GM11168 (cell line): Measurements from ENCODE around the gene CSNK2A2.

ENCODE experiments used
- in situ Hi-C: fragments of 300-500 bp; cut with MboI; formaldehyde crosslinking; loops from one replicate; pipeline ENCODE4 v1.12.0; 2022; ENCODE audit warnings: low sequenced_read_pairs; ENCODE audit not compliant: unreplicated experiment

Gene CSNK2A2

GRCh38 chr16:58198022-58198683 is at the start of gene CSNK2A2:
TSS of gene CSNK2A2 (minus strand) at chr16:58198106. CDS start at chr16:58197736, 370 bp downstream.
- in situ Hi-C loops = no loop called here

- in situ Hi-C loops = no loop called here
Observed at GRCh38 chr16:58243528-58244004, 45.7 kb upstream of the CSNK2A2 start.

GRCh38 chr16:58236831-58237230 is 38.9 kb upstream of the CSNK2A2 start:
- in situ Hi-C loops = no loop called here

- in situ Hi-C loops = no loop called here
Observed at GRCh38 chr16:58236231-58236690, 38.4 kb upstream of the CSNK2A2 start.

- in situ Hi-C loops = no loop called here
Observed at GRCh38 chr16:58235663-58236062, 37.8 kb upstream of the CSNK2A2 start.

GRCh38 chr16:58234831-58235595 is 37.1 kb upstream of the CSNK2A2 start:
- in situ Hi-C loops = no loop called here

DNA sequence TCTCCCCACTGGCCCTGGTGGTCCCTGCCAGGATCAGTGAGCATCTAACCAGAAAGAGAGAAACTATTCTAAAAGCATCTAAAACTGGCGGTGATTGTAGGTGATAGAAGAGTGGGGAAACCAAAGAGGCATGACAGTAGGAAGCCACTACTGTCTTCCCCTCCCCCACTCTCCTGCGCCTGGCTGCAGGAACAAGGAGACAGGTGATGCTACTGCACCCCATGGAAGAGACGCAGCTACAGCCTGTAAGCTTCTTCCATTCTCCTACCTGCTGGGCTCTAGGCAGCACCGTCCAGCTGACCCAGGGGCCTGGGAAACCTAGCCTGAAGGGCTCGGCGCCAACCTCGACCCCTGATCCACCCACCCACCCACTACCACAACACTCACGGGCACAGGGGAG is 32.4 kb upstream of the CSNK2A2 start:
- in situ Hi-C loops = no loop called here

- in situ Hi-C loops = no loop called here
Observed at GRCh38 chr16:58226790-58227189, 28.9 kb upstream of the CSNK2A2 start.

- in situ Hi-C loops = no loop called here
Observed at GRCh38 chr16:58225965-58226602, 28.2 kb upstream of the CSNK2A2 start.

DNA sequence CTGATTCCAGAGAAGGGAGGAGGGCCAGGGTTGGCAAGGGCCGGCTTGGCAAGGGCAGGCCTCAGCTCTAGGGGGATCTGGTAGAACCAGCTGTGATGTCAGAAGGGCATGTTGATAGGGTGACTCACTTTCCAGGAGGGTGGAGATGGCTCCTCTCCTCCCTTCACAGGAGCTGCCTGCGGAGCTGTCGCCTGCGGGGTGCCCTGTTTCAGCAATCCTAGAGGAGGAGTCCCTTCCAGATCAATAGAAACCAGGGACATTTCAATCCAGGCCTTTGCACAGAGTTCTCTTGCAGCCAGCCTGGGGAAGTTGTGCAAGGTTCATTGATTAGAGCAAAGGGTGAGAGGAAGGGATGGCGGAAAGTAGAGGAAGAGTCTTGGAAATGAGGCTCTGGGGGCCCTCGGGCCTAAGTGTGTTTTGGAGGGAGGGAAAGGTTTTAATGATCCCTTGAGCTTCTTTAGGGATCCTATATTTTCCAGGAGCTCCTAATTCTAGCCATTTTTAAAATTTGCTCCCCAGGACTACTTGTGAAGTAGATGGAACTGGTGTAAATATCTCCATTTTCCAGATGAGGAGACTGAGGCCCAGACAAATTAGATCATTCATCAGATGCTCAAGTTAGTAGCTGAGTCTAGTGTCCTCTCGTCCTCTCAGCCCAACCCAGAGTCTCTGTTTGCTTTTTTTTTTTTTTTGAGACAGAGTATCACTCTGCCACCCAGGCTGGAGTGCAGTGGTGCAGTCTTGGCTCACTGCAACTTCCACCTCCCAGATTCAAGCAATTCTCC is 24.8 kb upstream of the CSNK2A2 start:
- in situ Hi-C loops = no loop called here

GRCh38 chr16:58219432-58219831 is 21.5 kb upstream of the CSNK2A2 start:
- in situ Hi-C loops = no loop called here

DNA sequence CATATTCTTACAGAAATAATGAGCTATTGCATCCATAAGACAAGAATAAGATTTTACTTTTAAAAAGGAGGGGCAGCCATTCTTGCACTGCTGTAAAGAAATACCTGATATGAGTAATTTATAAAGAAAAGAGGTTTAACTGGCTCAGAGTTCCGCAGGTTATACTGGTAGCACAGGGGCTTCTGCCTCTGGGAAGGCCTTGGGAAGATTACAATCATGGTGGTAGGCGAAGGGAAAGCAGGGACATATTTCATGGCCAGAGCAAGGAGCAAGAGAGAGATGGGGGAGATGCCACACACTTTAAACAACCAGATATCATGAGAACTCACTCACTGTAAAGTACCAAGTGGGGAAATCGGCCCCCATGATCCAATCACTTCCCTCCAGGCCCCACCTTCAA is 20.9 kb upstream of the CSNK2A2 start:
- in situ Hi-C loops = no loop called here

DNA sequence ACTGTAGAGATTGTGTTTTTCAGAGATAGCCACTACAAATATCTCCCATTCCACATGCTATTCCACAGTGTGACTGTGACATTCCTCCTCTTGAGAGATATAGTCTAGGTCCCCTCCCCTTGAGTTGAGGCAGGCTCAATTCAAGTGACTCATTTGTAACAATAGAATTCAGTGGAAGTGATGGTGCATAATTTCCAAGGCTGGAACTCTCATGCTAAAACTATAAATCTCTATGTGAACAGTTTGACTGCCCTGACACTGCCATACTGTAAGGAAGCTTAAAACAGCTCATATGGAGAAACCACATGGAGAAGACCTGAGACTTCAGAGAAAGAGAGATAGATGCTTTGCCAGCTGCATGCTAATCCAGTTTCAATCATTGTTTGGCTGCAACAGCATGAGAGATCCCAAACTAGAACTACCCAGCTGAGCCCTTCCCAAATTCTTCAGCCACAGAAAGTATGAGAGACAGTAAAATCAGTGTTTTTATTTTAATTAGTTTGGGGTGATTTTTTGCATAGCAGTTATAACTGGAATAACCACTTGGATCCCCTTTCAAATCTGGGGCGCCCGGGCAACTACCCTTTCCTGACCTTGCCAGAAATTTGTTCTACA is 19.5 kb upstream of the CSNK2A2 start:
- in situ Hi-C loops = no loop called here

DNA sequence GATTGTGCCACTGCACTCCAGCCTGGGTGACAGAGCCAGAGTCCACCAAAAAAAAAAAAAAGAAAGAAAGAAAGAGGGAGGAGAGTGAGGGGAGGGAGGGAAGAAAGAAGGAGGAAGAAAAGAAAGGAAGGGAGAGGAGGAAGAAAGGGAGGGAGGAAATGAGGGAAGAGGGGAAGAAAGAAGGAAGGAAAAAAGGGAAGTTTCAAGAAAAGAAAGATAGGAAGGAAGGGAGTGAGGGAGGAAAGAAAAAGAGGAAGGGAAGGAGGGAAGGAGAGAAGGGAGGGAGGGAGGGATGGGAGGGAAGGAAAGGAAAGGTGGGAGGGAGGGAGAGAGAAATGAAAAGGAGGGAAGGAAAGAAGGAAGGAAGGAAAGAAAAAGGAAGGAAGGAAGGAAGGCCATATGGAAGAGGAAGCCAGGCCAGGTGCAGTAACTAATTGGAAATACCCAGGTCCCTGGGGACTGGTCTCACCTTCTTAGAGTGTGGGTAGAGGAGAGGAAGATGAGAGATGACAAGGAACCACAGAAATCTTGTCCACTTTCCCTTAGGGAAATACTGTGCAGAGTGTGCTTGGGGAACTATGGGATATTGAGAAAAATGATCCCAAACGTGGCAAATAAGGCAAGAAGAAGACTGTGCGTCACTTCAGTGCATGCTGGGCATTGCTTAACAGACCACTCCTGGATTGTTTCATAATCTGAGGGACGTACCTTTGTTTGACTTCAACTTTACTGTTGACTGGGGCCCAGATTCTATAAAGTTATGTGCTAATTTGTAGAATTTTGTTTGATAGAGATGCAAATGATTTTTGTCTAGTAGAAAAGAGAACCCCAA is 15.1 kb upstream of the CSNK2A2 start:
- in situ Hi-C loops = no loop called here

GRCh38 chr16:58211846-58212245 is 13.9 kb upstream of the CSNK2A2 start:
- in situ Hi-C loops = no loop called here

DNA sequence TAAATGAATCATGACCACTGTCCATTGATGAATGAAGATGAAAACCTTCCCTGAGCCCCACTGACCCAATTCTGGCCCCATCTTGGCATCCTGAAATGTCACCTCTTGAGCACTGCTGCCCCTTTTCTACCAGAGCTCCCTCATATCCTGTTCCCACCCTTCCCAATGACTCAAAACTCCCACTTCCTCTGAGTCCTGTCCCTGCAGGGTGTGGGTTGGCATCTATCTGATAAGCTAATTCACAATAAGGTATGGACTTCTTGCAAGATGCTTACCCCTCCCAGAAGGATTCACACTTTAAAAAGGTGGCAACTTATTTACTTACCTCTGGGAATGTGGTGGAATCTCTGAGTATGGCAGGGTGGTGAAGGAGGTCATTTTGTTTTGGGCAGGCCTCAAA is 13.3 kb upstream of the CSNK2A2 start:
- in situ Hi-C loops = no loop called here

- in situ Hi-C loops = no loop called here
Observed at GRCh38 chr16:58205276-58206036, 7.5 kb upstream of the CSNK2A2 start.

DNA sequence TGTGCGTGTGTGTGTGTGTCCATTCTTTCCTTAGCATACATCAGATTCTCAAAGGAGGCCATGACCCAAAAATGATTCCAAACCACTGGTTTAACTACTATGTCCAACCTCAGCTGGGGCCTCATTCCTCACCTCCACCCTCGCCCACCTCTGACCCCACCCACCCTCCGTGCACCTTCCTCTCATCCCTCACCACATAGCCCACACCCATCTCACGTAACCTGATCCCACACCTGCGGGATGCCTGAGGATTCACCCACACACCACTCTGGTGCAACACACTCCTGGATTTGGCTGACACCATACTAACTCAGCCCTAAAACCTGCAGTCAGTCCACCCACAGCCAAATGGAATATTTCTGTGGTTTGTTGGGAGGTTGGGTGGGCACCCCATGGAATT is 3.3 kb upstream of the CSNK2A2 start:
- in situ Hi-C loops = no loop called here
